CD4-positive, alpha-beta memory T cell (primary cell): Measurements from ENCODE around the gene STX18. TPM values are rescaled to one million over a fixed set of nuclear protein-coding genes. Genes with fewer than 3 reads are reported as not detected.

Source experiments
- CTCF ChIA-PET: fragments of 350-600 bp; sonication (Branson Sonifier 250); formaldehyde crosslinking; loops from one replicate; lab custom pipeline; 2021; ENCODE audit warnings: inconsistent platforms; ENCODE audit not compliant: partially characterized antibody; lab: Charles Lee
- POLR2A ChIA-PET: fragments of 350-600 bp; sonication (Branson Sonifier 250); formaldehyde crosslinking; loops from one replicate; lab custom pipeline; 2021; ENCODE audit not compliant: partially characterized antibody; lab: Charles Lee
- DNase-seq, 5 donors: peaks; one replicate each; pipeline versions ENCODE4 v3.0.0 to v3.0.0-alpha.2; 2020 to 2022; ENCODE audit warnings: mixed read lengths in 1 of 5
- H3K27ac ChIP-seq: one replicate; pipeline ENCODE4 v1.7.0; 2013; ENCODE audit warnings: low read depth, low read length
- H3K27me3 ChIP-seq: 2 replicates; pipeline ENCODE4 v1.7.0; 2013; ENCODE audit warnings: mild to moderate bottlenecking, low read length, moderate library complexity; ENCODE audit not compliant: insufficient read depth
- H3K36me3 ChIP-seq: 2 replicates; pipeline ENCODE4 v1.7.0; 2013; ENCODE audit warnings: mild to moderate bottlenecking, low read length, moderate library complexity; ENCODE audit not compliant: insufficient read depth
- H3K4me1 ChIP-seq: 2 replicates; pipeline ENCODE4 v1.7.0; 2013; ENCODE audit warnings: mild to moderate bottlenecking, low read length, moderate library complexity; ENCODE audit not compliant: insufficient read depth
- H3K4me3 ChIP-seq, 2 donors: one replicate each; pipeline ENCODE4 v1.7.0; 2013; ENCODE audit warnings: low read length in 2 of 2, mild to moderate bottlenecking in 1 of 2
- H3K9me3 ChIP-seq, 2 donors: one replicate each; pipeline ENCODE4 v1.7.0; 2013; ENCODE audit warnings: low read length in 2 of 2, control low read depth in 1 of 2; ENCODE audit not compliant: control insufficient read depth in 1 of 2
- H3K27ac Mint-ChIP-seq, 7 donors: one replicate each; pipeline ENCODE4 v1.8.0; 2020 to 2021; ENCODE audit warnings: mixed read lengths in 7 of 7, mild to moderate bottlenecking in 6 of 7, inconsistent platforms in 3 of 7, moderate library complexity in 3 of 7
- H3K27me3 Mint-ChIP-seq, 2 donors: one replicate each; pipeline ENCODE4 v1.8.0; 2020 to 2021; ENCODE audit warnings: mixed read lengths in 2 of 2
- H3K36me3 Mint-ChIP-seq, 2 donors: one replicate each; pipeline ENCODE4 v1.8.0; 2020 to 2021; ENCODE audit warnings: mixed read lengths in 2 of 2, inconsistent platforms in 1 of 2, mild to moderate bottlenecking in 1 of 2
- H3K4me1 Mint-ChIP-seq, 4 donors: one replicate each; pipeline ENCODE4 v1.8.0; 2020 to 2021; ENCODE audit warnings: mixed read lengths in 4 of 4, mild to moderate bottlenecking in 1 of 4
- H3K4me3 Mint-ChIP-seq, 8 donors: one replicate each; pipeline ENCODE4 v1.8.0; 2020 to 2021; ENCODE audit warnings: mixed read lengths in 8 of 8, mild to moderate bottlenecking in 7 of 8, moderate library complexity in 6 of 8, inconsistent platforms in 3 of 8
- H3K9me3 Mint-ChIP-seq, 8 donors: one replicate each; pipeline ENCODE4 v1.8.0; 2020 to 2021; ENCODE audit warnings: mixed read lengths in 8 of 8, mild to moderate bottlenecking in 5 of 8, inconsistent platforms in 3 of 8, moderate library complexity in 1 of 8
- intact Hi-C: fragments of 100-400 bp; cut with micrococcal nuclease; formaldehyde crosslinking; loops from one replicate; pipeline ENCODE4 v1.15.1; 2023
- polyA plus RNA-seq, 2 donors: library from polyadenylated mRNA; unstranded; fragments of 300-500 nt; fragmentation: Illumina TruSeq; gene quantifications; one replicate each; pipeline ENCODE4 v1.2.3, GENCODE V29; 2021
- total RNA-seq, 2 experiments: library from RNA; stranded (reverse); gene quantifications; one replicate each; pipeline ENCODE4 v1.2.3, GENCODE V29; 2021

Gene STX18
- total and polyA plus RNA-seq, 4 experiments from 2014 or later: 25.6 to 34.5 (median 31.2) TPM

GRCh38 chr4:4542774-4543485, 1.1 kb upstream of the STX18 start:
- no peaks in the 10 kb centered on the region for H3K36me3 ChIP-seq
- ChIA-PET POLR2A (interaction anchor here (0.6 to 2.2 kb wide), 8 partner anchors 11 to 295 kb away, joined by 3 to 24 read pairs (median 6); partner anchors contain the start of gene TMEM128), CTCF (interaction anchor here (0.7 to 2.4 kb wide), 10 partner anchors 13 to 294 kb away, joined by 3 to 13 read pairs (median 5); partner anchors contain the start of gene TMEM128)
- H3K4me1 Mint-ChIP-seq: peaks cover 26 to 63% (median 46%) of the 10 kb centered on the region in 4 donors
- peak overlapping the region; percentile 92 to 99 (median 96) for H3K4me3 Mint-ChIP-seq
- peak in 1 of 5 donors; percentile 5 for DNase-seq
- H3K27ac Mint-ChIP-seq: peak overlapping the region; percentile 92 to 97 (median 95)
- peaks cover 35% of the 10 kb centered on the region for H3K4me1 ChIP-seq
- peak overlapping the region; percentile 63 for H3K27ac ChIP-seq
- H3K27me3 ChIP-seq: no peaks in the 10 kb centered on the region
- H3K4me3 ChIP-seq: peak overlapping the region; percentile 77 to 88
- H3K27me3 Mint-ChIP-seq: no peaks in the 10 kb centered on the region
- peaks cover 28 to 33% of the 10 kb centered on the region in 2 donors for H3K36me3 Mint-ChIP-seq
- intact Hi-C loops: loop anchor here (2.0 to 5.0 kb wide), 4 partner anchors 32 to 586 kb away; partner anchors contain the start of genes LYAR and ZBTB49
- H3K9me3 Mint-ChIP-seq: no peaks in the 10 kb centered on the region
- no peaks in the 10 kb centered on the region for H3K9me3 ChIP-seq

- Histone ChIP-seq H3K36me3 (no peaks in the 10 kb centered on the region), H3K9me3 (no peaks in the 10 kb centered on the region), H3K27ac (peak overlapping the region; percentile 63), H3K4me1 (peaks cover 35% of the 10 kb centered on the region), H3K4me3 (peak overlapping the region; percentile 77 to 88), H3K27me3 (no peaks in the 10 kb centered on the region)
- peak in 3 of 5 donors; percentile 2 to 43 (median 9) for DNase-seq
- intact Hi-C loops: loop anchor here (5.0 kb wide), 3 partner anchors 54 to 584 kb away; partner anchors contain the start of genes LYAR and ZBTB49
- H3K4me3 Mint-ChIP-seq: peak overlapping the region; percentile 92 to 99 (median 96)
- no peaks in the 10 kb centered on the region for H3K27me3 Mint-ChIP-seq
- peaks cover 32 to 77% (median 55%) of the 10 kb centered on the region in 4 donors for H3K4me1 Mint-ChIP-seq
- peaks cover 16 to 27% of the 10 kb centered on the region in 2 donors for H3K36me3 Mint-ChIP-seq
- no peaks in the 10 kb centered on the region for H3K9me3 Mint-ChIP-seq
- POLR2A ChIA-PET: interaction anchor here (0.6 to 2.2 kb wide), 10 partner anchors 8 to 293 kb away, joined by 3 to 24 read pairs (median 5); partner anchors contain the start of gene TMEM128
- peak overlapping the region; percentile 78 to 97 (median 95) for H3K27ac Mint-ChIP-seq
- CTCF ChIA-PET: interaction anchor here (1.7 to 2.4 kb wide), 4 partner anchors 16 to 110 kb away, joined by 4 to 13 read pairs (median 7); no protein-coding TSS in a partner anchor
These were observed 712 bp downstream of the STX18 start for GRCh38 chr4:4541040-4541631.

GRCh38 chr4:4539481-4539880, 2.4 kb downstream of the STX18 start:
- Histone ChIP-seq H3K27ac (no peak overlapping the region), H3K36me3 (no peaks in the 10 kb centered on the region), H3K4me3 (no peak overlapping the region), H3K4me1 (peaks cover 35% of the 10 kb centered on the region), H3K27me3 (no peaks in the 10 kb centered on the region), H3K9me3 (no peaks in the 10 kb centered on the region)
- Mint-ChIP-seq H3K36me3 (peaks cover 3 to 15% of the 10 kb centered on the region in 2 donors), H3K27me3 (no peaks in the 10 kb centered on the region), H3K4me1 (peaks cover 35 to 80% (median 57%) of the 10 kb centered on the region in 4 donors), H3K4me3 (peak overlapping the region in 2 of 8 donors; percentile 25 to 27), H3K9me3 (no peaks in the 10 kb centered on the region), H3K27ac (peak overlapping the region in 1 of 7 donors; percentile 29)
- ChIA-PET POLR2A (no interaction called here), CTCF (no interaction called here)
- intact Hi-C loops: no loop called here
- no peak for DNase-seq

GRCh38 chr4:4535590-4535989, 6.3 kb downstream of the STX18 start:
- Mint-ChIP-seq H3K27ac (peak overlapping the region in 1 of 7 donors; percentile 60), H3K4me3 (no peak overlapping the region), H3K4me1 (peaks cover 25 to 65% (median 36%) of the 10 kb centered on the region in 4 donors), H3K27me3 (no peaks in the 10 kb centered on the region), H3K36me3 (peaks cover 0 to 3% of the 10 kb centered on the region in 2 donors), H3K9me3 (no peaks in the 10 kb centered on the region)
- H3K27ac ChIP-seq: no peak overlapping the region
- CTCF ChIA-PET: interaction anchor here (1.5 kb wide), 1 partner anchor 11 kb away, joined by 4 read pairs; no protein-coding TSS in a partner anchor
- H3K27me3 ChIP-seq: no peaks in the 10 kb centered on the region
- POLR2A ChIA-PET: interaction anchor here (0.6 kb wide), 1 partner anchor 9 kb away, joined by 3 read pairs; no protein-coding TSS in a partner anchor
- peaks cover 15% of the 10 kb centered on the region for H3K4me1 ChIP-seq
- H3K36me3 ChIP-seq: no peaks in the 10 kb centered on the region
- intact Hi-C loops: no loop called here
- DNase-seq: no peak
- no peaks in the 10 kb centered on the region for H3K9me3 ChIP-seq
- H3K4me3 ChIP-seq: no peak overlapping the region

GRCh38 chr4:4534515-4535145, 7.2 kb downstream of the STX18 start:
- Histone ChIP-seq H3K27me3 (no peaks in the 10 kb centered on the region), H3K4me1 (peaks cover 6% of the 10 kb centered on the region), H3K9me3 (no peaks in the 10 kb centered on the region), H3K27ac (no peak overlapping the region), H3K36me3 (no peaks in the 10 kb centered on the region), H3K4me3 (no peak overlapping the region)
- Mint-ChIP-seq H3K4me1 (peaks cover 17 to 56% (median 29%) of the 10 kb centered on the region in 4 donors), H3K4me3 (no peak overlapping the region), H3K36me3 (peaks cover 0 to 3% of the 10 kb centered on the region in 2 donors), H3K27ac (peak overlapping the region in 1 of 7 donors; percentile 80), H3K27me3 (no peaks in the 10 kb centered on the region), H3K9me3 (no peaks in the 10 kb centered on the region)
- DNase-seq: no peak
- ChIA-PET CTCF (interaction anchor here (1.5 kb wide), 1 partner anchor 10 kb away, joined by 4 read pairs; no protein-coding TSS in a partner anchor), POLR2A (no interaction called here)
- intact Hi-C loops: no loop called here

- H3K4me3 Mint-ChIP-seq: no peak overlapping the region
- CTCF ChIA-PET: no interaction called here
- Histone ChIP-seq H3K36me3 (no peaks in the 10 kb centered on the region), H3K27ac (no peak overlapping the region), H3K4me3 (no peak overlapping the region), H3K9me3 (no peaks in the 10 kb centered on the region), H3K4me1 (no peaks in the 10 kb centered on the region), H3K27me3 (no peaks in the 10 kb centered on the region)
- no peak for DNase-seq
- H3K9me3 Mint-ChIP-seq: no peaks in the 10 kb centered on the region
- H3K27ac Mint-ChIP-seq: no peak overlapping the region
- H3K36me3 Mint-ChIP-seq: peaks cover 0 to 3% of the 10 kb centered on the region in 2 donors
- H3K4me1 Mint-ChIP-seq: peaks cover 12 to 47% (median 23%) of the 10 kb centered on the region in 4 donors
- H3K27me3 Mint-ChIP-seq: no peaks in the 10 kb centered on the region
- POLR2A ChIA-PET: interaction anchor here (1.3 kb wide), 1 partner anchor 8 kb away, joined by 4 read pairs; the partner anchor contains the start of gene STX18
- intact Hi-C loops: no loop called here
These were observed 8.2 kb downstream of the STX18 start for GRCh38 chr4:4533461-4534169.
